ENCODE measurements around the gene SEPTIN10.

SEPTIN10 gene

DNA sequence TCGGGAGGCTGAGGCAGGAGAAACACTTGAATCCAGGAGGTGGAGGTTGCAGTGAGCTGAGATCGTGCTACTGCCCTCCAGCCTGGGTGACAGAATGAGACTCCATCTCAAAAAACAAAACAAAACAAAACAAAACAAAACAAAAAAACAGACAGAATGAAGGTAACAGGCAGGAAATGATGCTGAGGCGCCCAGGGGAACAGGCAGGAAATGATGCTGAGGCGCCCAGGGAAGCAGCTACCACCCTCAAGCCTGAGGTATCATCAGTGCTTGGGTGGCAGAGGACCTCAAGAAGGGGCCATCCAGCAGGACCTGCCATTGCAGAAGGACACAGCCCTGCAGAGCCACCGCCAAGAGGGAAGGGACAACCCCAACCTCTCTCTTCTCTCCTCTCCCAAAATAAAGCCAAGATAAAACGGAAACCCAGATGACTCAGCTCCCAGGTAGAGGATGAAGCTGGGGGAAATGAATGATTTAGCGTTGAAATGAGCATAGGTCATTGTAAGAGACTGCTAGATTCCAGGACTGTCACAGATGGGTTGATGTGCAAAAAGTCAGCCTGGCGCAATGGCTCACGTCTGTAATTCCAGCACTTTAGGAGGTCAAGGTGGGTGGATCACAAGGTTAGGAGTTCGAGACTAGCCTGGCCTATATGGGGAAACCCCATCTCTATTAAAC lies 19.7 kb upstream of the SEPTIN10 start:
- Histone ChIP-seq H3K36me3 (ENCODE audit: low read depth) (no peaks in the 10 kb centered on the region), H3K27me3 (ENCODE audit: insufficient read depth, poor library complexity, severe bottlenecking) (no peaks in the 10 kb centered on the region), H3K4me1 (ENCODE audit: insufficient read depth, poor library complexity, severe bottlenecking) (peaks cover 12% of the 10 kb centered on the region), H3K9me3 (ENCODE audit: severe bottlenecking) (no peaks in the 10 kb centered on the region), H3K27ac (ENCODE audit: poor library complexity, severe bottlenecking) (no peak overlapping the region), H3K4me3 (ENCODE audit: severe bottlenecking) (no peak overlapping the region)
- no peak for DNase-seq (ENCODE audit: low spot score)
- ATAC-seq (ENCODE audit: low read depth) = no peak
- TF ChIP-seq CTCF (IDR thresholded peaks at IDR 0.05; ENCODE audit: poor library complexity, severe bottlenecking) = no peak

GRCh38 chr2:109632158-109632789 lies 18.5 kb upstream of the SEPTIN10 start:
- Histone ChIP-seq H3K4me3 (ENCODE audit: severe bottlenecking) (no peak overlapping the region), H3K4me1 (ENCODE audit: insufficient read depth, poor library complexity, severe bottlenecking) (peaks cover 3% of the 10 kb centered on the region), H3K27ac (ENCODE audit: poor library complexity, severe bottlenecking) (no peak overlapping the region), H3K36me3 (ENCODE audit: low read depth) (no peaks in the 10 kb centered on the region), H3K27me3 (ENCODE audit: insufficient read depth, poor library complexity, severe bottlenecking) (no peaks in the 10 kb centered on the region), H3K9me3 (ENCODE audit: severe bottlenecking) (no peaks in the 10 kb centered on the region)
- no peak for TF ChIP-seq CTCF (IDR thresholded peaks at IDR 0.05; ENCODE audit: poor library complexity, severe bottlenecking)
- no peak for ATAC-seq (ENCODE audit: low read depth)
- no peak for DNase-seq (ENCODE audit: low spot score)

- DNase-seq (ENCODE audit: low spot score) (no peak), ATAC-seq (ENCODE audit: low read depth) (no peak)
- TF ChIP-seq CTCF (IDR thresholded peaks at IDR 0.05; ENCODE audit: poor library complexity, severe bottlenecking) = no peak
- H3K36me3 ChIP-seq (ENCODE audit: low read depth) = no peaks in the 10 kb centered on the region
- no peaks in the 10 kb centered on the region for H3K27me3 ChIP-seq (ENCODE audit: insufficient read depth, poor library complexity, severe bottlenecking)
- no peak overlapping the region for H3K4me3 ChIP-seq (ENCODE audit: severe bottlenecking)
- no peak overlapping the region for H3K27ac ChIP-seq (ENCODE audit: poor library complexity, severe bottlenecking)
- peaks cover 3% of the 10 kb centered on the region for H3K4me1 ChIP-seq (ENCODE audit: insufficient read depth, poor library complexity, severe bottlenecking)
- H3K9me3 ChIP-seq (ENCODE audit: severe bottlenecking) = no peaks in the 10 kb centered on the region
Measured at GRCh38 chr2:109631741-109632140, 18.0 kb upstream of the SEPTIN10 start.

DNA sequence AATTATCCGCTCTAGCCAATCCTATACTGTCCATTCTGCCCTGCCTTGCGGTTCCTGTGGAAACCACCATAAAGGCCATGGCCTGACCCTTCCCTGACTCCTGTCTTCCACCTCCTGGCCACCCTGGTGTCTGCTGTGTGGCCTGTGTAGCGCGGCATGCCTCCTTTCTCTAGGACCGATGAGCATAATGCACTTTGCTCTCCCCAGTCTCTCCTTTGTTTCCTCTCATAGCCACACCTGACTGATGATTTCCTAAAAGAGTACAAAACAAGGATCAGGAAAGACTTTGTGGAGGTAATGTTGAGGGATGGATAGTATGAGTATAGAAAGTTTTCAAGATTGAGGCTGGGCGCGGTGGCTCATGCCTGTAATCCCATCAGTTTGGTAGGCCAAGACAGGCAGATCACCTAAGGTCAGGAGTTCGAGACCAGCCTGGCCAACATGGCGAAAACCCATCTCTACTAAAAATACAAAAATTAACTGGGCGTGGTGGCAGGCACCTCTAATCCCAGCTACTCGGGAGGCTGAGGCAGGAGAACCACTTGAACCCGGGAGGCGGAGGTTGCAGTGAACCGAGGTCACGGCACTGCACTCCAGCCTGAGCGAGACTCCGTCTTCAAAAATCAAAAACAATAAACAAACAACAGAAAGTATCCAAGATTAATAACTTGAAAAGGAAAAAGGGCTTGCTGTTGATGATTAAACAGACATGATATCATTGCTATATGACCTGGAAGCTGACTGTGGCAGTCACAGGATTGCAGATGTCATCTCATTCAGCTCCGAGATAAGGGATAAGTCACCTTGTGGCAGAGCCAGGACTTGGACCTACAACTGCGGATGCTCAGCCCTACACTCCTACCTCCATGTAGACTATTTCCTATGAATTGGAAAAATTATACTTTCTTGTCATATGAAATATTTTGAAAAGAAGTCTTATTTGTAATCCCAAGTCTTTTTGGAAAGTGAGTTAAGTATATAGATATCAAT lies 17.0 kb upstream of the SEPTIN10 start:
- TF ChIP-seq CTCF (IDR thresholded peaks at IDR 0.05; ENCODE audit: poor library complexity, severe bottlenecking) = no peak
- Histone ChIP-seq H3K9me3 (ENCODE audit: severe bottlenecking) (no peaks in the 10 kb centered on the region), H3K27ac (ENCODE audit: poor library complexity, severe bottlenecking) (no peak overlapping the region), H3K4me3 (ENCODE audit: severe bottlenecking) (no peak overlapping the region), H3K27me3 (ENCODE audit: insufficient read depth, poor library complexity, severe bottlenecking) (no peaks in the 10 kb centered on the region), H3K36me3 (ENCODE audit: low read depth) (no peaks in the 10 kb centered on the region), H3K4me1 (ENCODE audit: insufficient read depth, poor library complexity, severe bottlenecking) (peaks cover 3% of the 10 kb centered on the region)
- DNase-seq (ENCODE audit: low spot score) (no peak), ATAC-seq (ENCODE audit: low read depth) (no peak)

Data from RWPE2 (cell line).